ENCODE results near the gene JAG2.

DNA sequence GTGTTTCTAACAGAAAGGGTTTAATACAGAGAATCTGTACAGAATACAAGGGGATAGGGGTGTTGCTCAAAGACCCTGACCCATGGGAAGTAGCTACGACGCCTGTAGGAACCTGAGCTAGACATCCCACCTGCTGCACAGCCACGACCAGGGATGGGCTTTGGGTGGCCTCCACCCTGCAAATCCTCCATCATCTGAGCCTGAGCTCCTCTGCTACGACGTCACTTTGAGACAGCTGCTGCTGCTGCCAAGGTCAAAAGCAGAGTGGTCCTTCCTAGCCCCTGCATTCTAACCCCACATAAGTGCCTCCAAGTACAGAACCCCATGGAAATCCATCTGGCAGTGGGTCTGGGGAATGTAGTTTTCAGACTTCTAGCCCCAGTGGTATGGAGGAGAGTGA, 43.8 kb downstream of the JAG2 start:
- TF ChIP-seq, protein P1, sequence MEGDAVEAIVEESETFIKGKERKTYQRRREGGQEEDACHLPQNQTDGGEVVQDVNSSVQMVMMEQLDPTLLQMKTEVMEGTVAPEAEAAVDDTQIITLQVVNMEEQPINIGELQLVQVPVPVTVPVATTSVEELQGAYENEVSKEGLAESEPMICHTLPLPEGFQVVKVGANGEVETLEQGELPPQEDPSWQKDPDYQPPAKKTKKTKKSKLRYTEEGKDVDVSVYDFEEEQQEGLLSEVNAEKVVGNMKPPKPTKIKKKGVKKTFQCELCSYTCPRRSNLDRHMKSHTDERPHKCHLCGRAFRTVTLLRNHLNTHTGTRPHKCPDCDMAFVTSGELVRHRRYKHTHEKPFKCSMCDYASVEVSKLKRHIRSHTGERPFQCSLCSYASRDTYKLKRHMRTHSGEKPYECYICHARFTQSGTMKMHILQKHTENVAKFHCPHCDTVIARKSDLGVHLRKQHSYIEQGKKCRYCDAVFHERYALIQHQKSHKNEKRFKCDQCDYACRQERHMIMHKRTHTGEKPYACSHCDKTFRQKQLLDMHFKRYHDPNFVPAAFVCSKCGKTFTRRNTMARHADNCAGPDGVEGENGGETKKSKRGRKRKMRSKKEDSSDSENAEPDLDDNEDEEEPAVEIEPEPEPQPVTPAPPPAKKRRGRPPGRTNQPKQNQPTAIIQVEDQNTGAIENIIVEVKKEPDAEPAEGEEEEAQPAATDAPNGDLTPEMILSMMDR (IDR thresholded peaks at IDR 0.05; ENCODE audit: insufficient read depth, low read length, poor library complexity, severe bottlenecking): no peak
- TF ChIP-seq EZH2phosphoT487 (conservative IDR thresholded peaks at IDR 0.05; ENCODE audit: low read length): no peak
